Bronchus fibroblast of lung (primary cell): ENCODE measurements around the gene EZH2. TPM values are rescaled to one million over a fixed set of nuclear protein-coding genes. Genes with fewer than 3 reads are reported as not detected.

ENCODE experiments used
- total RNA-seq: library from RNA; depleted of rRNA; stranded (reverse); fragments of >200 nt; gene quantifications from 2 replicates; pipeline ENCODE4 v1.2.3, GENCODE V29; 2015

The EZH2 gene
- 15.5 and 17.1 TPM in 2 replicates for total RNA-seq

GRCh38 chr7:148884049-148884298 is at the start of gene EZH2:
EZH2 (minus strand) TSS chr7:148884291; CDS start chr7:148847298, 36,993 bp downstream.

Other genes starting within 250 kb of the EZH2 start
- 35.2 and 36.7 TPM in 2 replicates for gene CUL1, start 185.4 kb downstream of the EZH2 start, total RNA-seq
- gene PDIA4, start 144.2 kb upstream of the EZH2 start, total RNA-seq, result 216 and 231 TPM in 2 replicates
- 3.0 and 3.4 TPM in 2 replicates for gene ZNF786, start 206.4 kb upstream of the EZH2 start, total RNA-seq
- gene ZNF425, start 242.0 kb upstream of the EZH2 start, total RNA-seq, result 1.0 and 1.3 TPM in 2 replicates